HT1080 (cell line): ENCODE data around the gene GALNT9. TPM values are rescaled to one million over a fixed set of nuclear protein-coding genes. Genes with fewer than 3 reads are reported as not detected.
"Not testable (repeated sequence)": the region's sequence is repeated elsewhere in the genome, so short reads cannot be mapped to it uniquely, and the experiment has no call there.

Experiments used
- DNase-seq: peaks from one replicate; pipeline ENCODE4 v3.0.0-alpha.2; 2015; ENCODE audit warnings: low read depth
- total RNA-seq: library from RNA; depleted of rRNA; stranded (reverse); fragments of >200 nt; shearing (Covaris generic); gene quantifications from 2 replicates; pipeline ENCODE4 v1.2.3, GENCODE V29; 2014

The GALNT9 gene
- total RNA-seq, 1 experiment from 2014 or later = not detected

GRCh38 chr12:132253698-132254480, 75.5 kb downstream of the GALNT9 start:
- DNase-seq = no peak

GRCh38 chr12:132252981-132253380, 76.4 kb downstream of the GALNT9 start:
- DNase-seq = not testable (repeated sequence)

- no peak for DNase-seq
Observed at GRCh38 chr12:132251741-132252490, 77.5 kb downstream of the GALNT9 start.

- DNase-seq = no peak
Observed at GRCh38 chr12:132251310-132251709, 78.1 kb downstream of the GALNT9 start.

- no peak for DNase-seq
Observed at GRCh38 chr12:132250707-132251106, 78.7 kb downstream of the GALNT9 start.

GRCh38 chr12:132249689-132250478, 79.5 kb downstream of the GALNT9 start:
- no peak for DNase-seq

- peak; percentile 28 for DNase-seq
Observed at GRCh38 chr12:132248453-132249167, 80.8 kb downstream of the GALNT9 start.

- no peak for DNase-seq
Observed at GRCh38 chr12:132247718-132248452, 81.5 kb downstream of the GALNT9 start.

- no peak for DNase-seq
Observed at GRCh38 chr12:132246997-132247717, 82.2 kb downstream of the GALNT9 start.

- DNase-seq = no peak
Observed at GRCh38 chr12:132245521-132246101, 83.8 kb downstream of the GALNT9 start.

GRCh38 chr12:132244724-132245295, 84.6 kb downstream of the GALNT9 start:
- no peak for DNase-seq

GRCh38 chr12:132243596-132244310, 85.6 kb downstream of the GALNT9 start:
- no peak for DNase-seq

- DNase-seq = not testable (repeated sequence)
Observed at GRCh38 chr12:132243171-132243570, 86.2 kb downstream of the GALNT9 start.

GRCh38 chr12:132240669-132241007, 88.8 kb downstream of the GALNT9 start:
- DNase-seq = not testable (repeated sequence)

- no peak for DNase-seq
Observed at GRCh38 chr12:132239796-132240668, 89.4 kb downstream of the GALNT9 start.

- DNase-seq = no peak
Observed at GRCh38 chr12:132239392-132239791, 90.0 kb downstream of the GALNT9 start.

GRCh38 chr12:132238884-132239283, 90.5 kb downstream of the GALNT9 start:
- DNase-seq = no peak

GRCh38 chr12:132238488-132238854, 90.9 kb downstream of the GALNT9 start:
- no peak for DNase-seq
